K562 (cell line): Measurements from ENCODE around the gene UBE2C. TPM values are rescaled to one million over a fixed set of nuclear protein-coding genes. Genes with fewer than 3 reads are reported as not detected.

Source experiments
- C11orf30 ChIP-seq: fragments of 450-650 bp; IDR thresholded peaks from 2 replicates; pipeline ENCODE4 v1.6.1; 2016; ENCODE audit warnings: low read depth, mild to moderate bottlenecking
- ILF3 ChIP-seq: fragments of 450-650 bp; IDR thresholded peaks from 2 replicates; pipeline ENCODE4 v1.6.1; 2018; ENCODE audit warnings: antibody characterized with exemption, mild to moderate bottlenecking, moderate library complexity, borderline replicate concordance
- KLF1 ChIP-seq: fragments of 450-650 bp; IDR thresholded peaks from 2 replicates; pipeline ENCODE4 v1.6.1; 2016; ENCODE audit warnings: missing genetic modification characterization, missing compliant biosample characterization
- polyA plus RNA-seq, 8 experiments: library from polyadenylated mRNA; depleted of rRNA in 4 of 8; stranded (reverse) in 5 of 8; unstranded in 3 of 8; fragments of >200 nt; fragmentation: Nextera tagmentation in 2 of 8; fragmentation: Illumina TruSeq in 1 of 8; extraction: Ambion mirVana in 2 of 8; extraction: Trizol in 1 of 8; gene quantifications; 2 replicates each; pipeline versions ENCODE4 v1.2.1 to v1.2.3, GENCODE V29; 2011 to 2014; ENCODE audit warnings: inconsistent platforms in 1 of 8, missing spikeins in 1 of 8
- total RNA-seq, 7 experiments: library from RNA; depleted of rRNA in 6 of 7; stranded (reverse); fragments of >200 nt in 6 of 7; fragmentation: Illumina TruSeq in 2 of 7; extraction: Trizol in 2 of 7; gene quantifications; 2 replicates each; pipeline versions ENCODE4 v1.2.1 to v1.2.3, GENCODE V29; 2011 to 2021; ENCODE audit warnings: low replicate concordance in 1 of 7
- TF ChIP-seq, protein P1 (sequence below): sonication (generic); formaldehyde crosslinking; IDR thresholded peaks from 2 replicates; pipeline ENCODE4 v1.8.0; 2022; ENCODE audit warnings: mild to moderate bottlenecking, missing genetic modification reagents
- TF ChIP-seq, protein P2 (sequence below), 2 experiments: fragments of 450-650 bp in 1 of 2; sonication (generic) in 1 of 2; formaldehyde crosslinking in 1 of 2; IDR thresholded peaks; 2 replicates each; pipeline versions ENCODE4 v1.7.1 to v1.9.0; 2016 to 2022; ENCODE audit warnings: inconsistent platforms in 1 of 2, mild to moderate bottlenecking in 1 of 2, missing genetic modification reagents in 1 of 2

The UBE2C gene
- total and polyA plus RNA-seq, 9 of the 15 experiments (the other 6 are each of a cell fraction or from before 2014, with no cell fraction given) = 0.51 to 1.6 (median 0.69) TPM

DNA sequence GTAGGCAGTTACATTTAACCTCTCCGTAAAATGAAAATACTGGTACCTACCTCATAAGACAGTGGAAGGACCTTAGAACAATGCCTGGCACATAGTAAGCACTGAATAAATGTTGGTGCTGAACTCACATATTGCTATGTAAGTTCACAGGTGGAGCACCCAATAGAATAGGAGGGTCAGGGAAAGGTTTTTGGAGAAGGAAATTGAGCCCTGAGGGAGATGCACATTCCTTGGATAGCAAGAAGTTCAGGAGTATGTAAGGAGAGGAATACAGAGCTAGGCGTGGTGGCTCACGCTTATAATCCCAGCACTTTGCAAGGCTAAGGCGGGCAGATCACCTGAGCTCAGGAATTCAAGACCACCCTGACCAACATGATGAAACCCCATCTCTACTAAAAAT lies 7.0 kb downstream of the UBE2C start (continued):
- TF ChIP-seq, protein P1, sequence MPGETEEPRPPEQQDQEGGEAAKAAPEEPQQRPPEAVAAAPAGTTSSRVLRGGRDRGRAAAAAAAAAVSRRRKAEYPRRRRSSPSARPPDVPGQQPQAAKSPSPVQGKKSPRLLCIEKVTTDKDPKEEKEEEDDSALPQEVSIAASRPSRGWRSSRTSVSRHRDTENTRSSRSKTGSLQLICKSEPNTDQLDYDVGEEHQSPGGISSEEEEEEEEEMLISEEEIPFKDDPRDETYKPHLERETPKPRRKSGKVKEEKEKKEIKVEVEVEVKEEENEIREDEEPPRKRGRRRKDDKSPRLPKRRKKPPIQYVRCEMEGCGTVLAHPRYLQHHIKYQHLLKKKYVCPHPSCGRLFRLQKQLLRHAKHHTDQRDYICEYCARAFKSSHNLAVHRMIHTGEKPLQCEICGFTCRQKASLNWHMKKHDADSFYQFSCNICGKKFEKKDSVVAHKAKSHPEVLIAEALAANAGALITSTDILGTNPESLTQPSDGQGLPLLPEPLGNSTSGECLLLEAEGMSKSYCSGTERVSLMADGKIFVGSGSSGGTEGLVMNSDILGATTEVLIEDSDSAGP (CRISPR knock-in tag) = no peak
- TF ChIP-seq, protein P2, sequence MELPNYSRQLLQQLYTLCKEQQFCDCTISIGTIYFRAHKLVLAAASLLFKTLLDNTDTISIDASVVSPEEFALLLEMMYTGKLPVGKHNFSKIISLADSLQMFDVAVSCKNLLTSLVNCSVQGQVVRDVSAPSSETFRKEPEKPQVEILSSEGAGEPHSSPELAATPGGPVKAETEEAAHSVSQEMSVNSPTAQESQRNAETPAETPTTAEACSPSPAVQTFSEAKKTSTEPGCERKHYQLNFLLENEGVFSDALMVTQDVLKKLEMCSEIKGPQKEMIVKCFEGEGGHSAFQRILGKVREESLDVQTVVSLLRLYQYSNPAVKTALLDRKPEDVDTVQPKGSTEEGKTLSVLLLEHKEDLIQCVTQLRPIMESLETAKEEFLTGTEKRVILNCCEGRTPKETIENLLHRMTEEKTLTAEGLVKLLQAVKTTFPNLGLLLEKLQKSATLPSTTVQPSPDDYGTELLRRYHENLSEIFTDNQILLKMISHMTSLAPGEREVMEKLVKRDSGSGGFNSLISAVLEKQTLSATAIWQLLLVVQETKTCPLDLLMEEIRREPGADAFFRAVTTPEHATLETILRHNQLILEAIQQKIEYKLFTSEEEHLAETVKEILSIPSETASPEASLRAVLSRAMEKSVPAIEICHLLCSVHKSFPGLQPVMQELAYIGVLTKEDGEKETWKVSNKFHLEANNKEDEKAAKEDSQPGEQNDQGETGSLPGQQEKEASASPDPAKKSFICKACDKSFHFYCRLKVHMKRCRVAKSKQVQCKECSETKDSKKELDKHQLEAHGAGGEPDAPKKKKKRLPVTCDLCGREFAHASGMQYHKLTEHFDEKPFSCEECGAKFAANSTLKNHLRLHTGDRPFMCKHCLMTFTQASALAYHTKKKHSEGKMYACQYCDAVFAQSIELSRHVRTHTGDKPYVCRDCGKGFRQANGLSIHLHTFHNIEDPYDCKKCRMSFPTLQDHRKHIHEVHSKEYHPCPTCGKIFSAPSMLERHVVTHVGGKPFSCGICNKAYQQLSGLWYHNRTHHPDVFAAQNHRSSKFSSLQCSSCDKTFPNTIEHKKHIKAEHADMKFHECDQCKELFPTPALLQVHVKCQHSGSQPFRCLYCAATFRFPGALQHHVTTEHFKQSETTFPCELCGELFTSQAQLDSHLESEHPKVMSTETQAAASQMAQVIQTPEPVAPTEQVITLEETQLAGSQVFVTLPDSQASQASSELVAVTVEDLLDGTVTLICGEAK (IDR thresholded peaks at IDR 0.05) = no peak
- TF ChIP-seq, protein P2 (CRISPR knock-in tag; IDR thresholded peaks at IDR 0.05) = no peak
- TF ChIP-seq C11orf30 (no peak), KLF1 (no peak), ILF3 (no peak)
